ENCODE results near the gene DDX50.
"Not testable (repeated sequence)": the region's sequence is repeated elsewhere in the genome, so short reads cannot be mapped to it uniquely, and the experiment has no call there.

Gene DDX50

DNA sequence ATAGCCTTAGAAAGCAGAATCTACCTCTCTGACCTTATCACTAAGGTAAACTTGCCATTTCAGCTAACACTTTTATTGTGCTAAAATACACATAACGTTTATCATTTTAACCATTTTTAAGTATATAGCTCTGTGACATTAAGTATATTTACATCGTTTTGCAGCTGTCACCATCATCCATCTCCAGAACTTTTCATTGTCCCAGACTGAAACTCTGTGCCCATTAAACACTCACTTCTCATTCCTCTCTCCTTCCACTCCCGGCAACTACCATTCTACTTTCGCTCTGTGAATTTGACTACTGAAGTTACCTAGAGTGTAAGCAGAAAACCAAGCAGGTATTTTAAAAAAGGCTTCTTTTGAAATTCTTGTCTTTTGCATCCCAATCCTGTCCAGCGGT lies 1.3 kb downstream of the DDX50 start:
- DNase-seq (ENCODE audit: low read depth in 2 of 2) = no peak

GRCh38 chr10:68924593-68924992 lies 23.5 kb downstream of the DDX50 start:
- no peak for DNase-seq (ENCODE audit: low read depth in 2 of 2)

DNA sequence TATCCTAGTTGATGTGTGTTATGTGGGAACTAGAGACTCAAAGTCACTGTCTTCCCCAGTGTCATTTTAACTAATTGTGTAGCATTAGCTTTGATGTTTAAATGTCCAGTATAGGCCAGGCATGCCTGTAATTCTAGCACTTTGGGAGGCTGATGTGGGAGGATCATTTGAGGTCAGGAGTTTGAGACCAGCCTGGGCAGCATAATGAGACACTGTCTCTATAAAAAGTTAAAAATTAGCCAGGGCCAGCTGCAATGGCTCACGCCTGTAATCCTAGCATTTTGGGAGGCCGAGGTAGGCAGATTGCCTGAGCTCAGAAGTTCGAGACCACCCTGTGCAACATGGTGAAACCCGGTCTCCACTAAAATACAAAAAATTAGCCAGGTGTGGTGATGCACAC lies 24.4 kb downstream of the DDX50 start:
- DNase-seq (ENCODE audit: low read depth in 2 of 2) = no peak

GRCh38 chr10:68929157-68929556 lies 28.0 kb downstream of the DDX50 start:
- DNase-seq (ENCODE audit: low read depth in 2 of 2) = not testable (repeated sequence)

- DNase-seq (ENCODE audit: low read depth in 2 of 2) = not testable (repeated sequence)
Observed at GRCh38 chr10:68929888-68930287, 28.8 kb downstream of the DDX50 start.

DNA sequence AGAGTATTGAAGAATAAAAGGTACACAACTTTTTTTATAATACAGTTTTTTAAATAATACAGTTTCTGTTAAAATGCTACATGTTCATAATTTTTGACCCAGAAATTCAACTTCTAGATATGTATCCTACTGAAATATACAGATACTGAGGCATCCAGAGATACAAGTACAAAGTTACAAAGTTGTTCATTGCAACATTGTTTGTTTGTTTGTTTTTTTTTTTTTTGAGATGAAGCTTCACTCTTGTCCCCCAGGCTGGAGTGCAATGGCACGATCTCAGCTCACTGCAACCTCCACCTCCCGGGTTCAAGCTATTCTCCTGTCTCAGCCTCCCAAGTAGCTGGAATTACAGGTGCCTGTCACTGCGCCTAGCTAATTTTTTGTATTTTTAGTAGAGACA lies 31.7 kb downstream of the DDX50 start:
- not testable (repeated sequence) for DNase-seq (ENCODE audit: low read depth in 2 of 2)

DNA sequence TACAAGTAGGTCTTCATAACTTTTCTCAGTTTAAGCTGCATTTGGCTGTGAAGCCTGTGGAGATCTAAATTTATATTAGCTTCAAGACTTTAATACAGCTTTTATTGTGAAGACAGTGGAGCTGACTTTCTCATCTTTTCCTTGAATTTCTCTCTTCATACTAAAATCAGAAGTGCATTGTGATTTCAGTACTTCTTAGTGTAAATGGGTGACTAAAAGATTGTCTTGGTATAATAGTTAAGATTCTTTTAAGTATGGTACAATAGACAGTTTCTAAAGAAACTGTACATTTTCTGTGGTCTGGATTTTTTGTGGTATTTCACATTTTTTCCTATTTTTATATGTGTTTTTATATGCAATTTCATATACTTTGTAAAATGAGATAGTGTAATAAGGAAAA lies 33.9 kb downstream of the DDX50 start:
- DNase-seq (ENCODE audit: low read depth in 2 of 2) = no peak

DNA sequence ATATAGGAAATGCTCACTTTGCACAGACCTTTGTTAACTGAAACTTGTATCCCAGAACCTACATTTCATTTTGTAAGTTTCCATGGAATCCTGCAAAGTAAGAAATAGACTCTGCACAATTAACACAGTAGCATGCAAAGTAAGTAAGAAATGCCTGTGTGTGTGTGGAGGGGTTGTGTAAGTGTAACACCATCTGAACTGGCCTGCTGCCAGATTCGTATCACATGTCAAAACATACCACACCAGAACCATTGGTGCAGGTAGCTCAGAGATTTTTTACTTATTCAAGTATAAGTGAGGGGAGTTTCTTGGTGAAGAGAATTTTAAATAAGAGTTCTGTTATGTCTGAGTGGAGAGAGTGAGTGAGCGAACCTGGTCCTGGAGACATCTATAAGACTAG lies 37.0 kb downstream of the DDX50 start:
- no peak for DNase-seq (ENCODE audit: low read depth in 2 of 2)

GRCh38 chr10:68938884-68939283 lies 37.8 kb downstream of the DDX50 start:
- no peak for DNase-seq (ENCODE audit: low read depth in 2 of 2)

- not testable (repeated sequence) for DNase-seq (ENCODE audit: low read depth in 2 of 2)
Observed at GRCh38 chr10:68940917-68941316, 39.8 kb downstream of the DDX50 start.

- DNase-seq (ENCODE audit: low read depth in 2 of 2) = no peak
Observed at GRCh38 chr10:68950598-68950997, 49.5 kb downstream of the DDX50 start.

DNA sequence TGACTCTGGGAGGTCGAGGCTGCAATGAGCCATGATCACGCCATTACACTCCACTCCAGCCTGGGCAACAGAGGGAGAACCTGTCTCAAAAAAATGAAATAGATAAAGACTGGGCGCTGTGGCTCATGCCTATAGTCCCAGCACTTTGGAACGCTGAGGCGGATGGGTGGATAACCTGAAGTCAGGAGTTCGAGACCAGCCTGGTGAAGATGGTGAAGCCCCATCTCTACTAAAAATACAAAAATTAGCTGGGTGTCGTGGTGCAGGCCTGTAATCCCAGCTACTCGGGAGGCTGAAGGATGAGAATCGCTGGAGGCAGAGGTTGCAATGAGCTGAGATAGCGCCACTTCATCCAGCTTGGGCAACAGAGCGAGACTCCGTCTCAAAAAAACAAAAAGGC lies 53.8 kb downstream of the DDX50 start:
- DNase-seq (ENCODE audit: low read depth in 2 of 2) = no peak

- no peak for DNase-seq (ENCODE audit: low read depth in 2 of 2)
Observed at GRCh38 chr10:68955355-68955831, 54.3 kb downstream of the DDX50 start.

GRCh38 chr10:68955832-68956532 lies 54.9 kb downstream of the DDX50 start, which contains the start of gene DDX21:
Gene DDX21, plus strand, starts transcription at chr10:68956170. Its CDS starts 56 bp downstream, at chr10:68956226.
- peak; percentile 80 to 88 for DNase-seq (ENCODE audit: low read depth in 2 of 2)

DNA sequence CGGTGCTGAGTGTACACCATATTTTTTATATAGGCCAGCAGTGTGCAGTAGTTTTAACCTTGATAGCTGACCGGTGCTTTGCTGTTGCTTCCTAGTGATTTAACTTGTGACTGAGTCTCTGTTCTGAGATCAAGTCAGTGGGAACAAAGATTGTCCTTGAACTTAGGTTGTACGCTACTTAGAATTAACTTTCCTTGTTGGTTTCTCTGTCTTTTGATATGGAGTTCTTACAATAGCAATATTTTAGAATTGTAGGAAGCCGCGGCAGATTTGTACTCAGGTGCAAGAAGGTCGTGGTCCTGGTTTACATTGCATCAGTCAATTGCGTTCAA lies 56.1 kb downstream of the DDX50 start:
- DNase-seq (ENCODE audit: low read depth in 2 of 2) = no peak

- DNase-seq (ENCODE audit: low read depth in 2 of 2) = no peak
Observed at GRCh38 chr10:68957654-68958053, 56.5 kb downstream of the DDX50 start.

- no peak for DNase-seq (ENCODE audit: low read depth in 2 of 2)
Observed at GRCh38 chr10:68959695-68960527, 58.8 kb downstream of the DDX50 start.

- no peak for DNase-seq (ENCODE audit: low read depth in 2 of 2)
Observed at GRCh38 chr10:68963151-68963550, 62.0 kb downstream of the DDX50 start.

GRCh38 chr10:68973975-68974374 lies 72.9 kb downstream of the DDX50 start:
- DNase-seq (ENCODE audit: low read depth in 2 of 2) = no peak

DNA sequence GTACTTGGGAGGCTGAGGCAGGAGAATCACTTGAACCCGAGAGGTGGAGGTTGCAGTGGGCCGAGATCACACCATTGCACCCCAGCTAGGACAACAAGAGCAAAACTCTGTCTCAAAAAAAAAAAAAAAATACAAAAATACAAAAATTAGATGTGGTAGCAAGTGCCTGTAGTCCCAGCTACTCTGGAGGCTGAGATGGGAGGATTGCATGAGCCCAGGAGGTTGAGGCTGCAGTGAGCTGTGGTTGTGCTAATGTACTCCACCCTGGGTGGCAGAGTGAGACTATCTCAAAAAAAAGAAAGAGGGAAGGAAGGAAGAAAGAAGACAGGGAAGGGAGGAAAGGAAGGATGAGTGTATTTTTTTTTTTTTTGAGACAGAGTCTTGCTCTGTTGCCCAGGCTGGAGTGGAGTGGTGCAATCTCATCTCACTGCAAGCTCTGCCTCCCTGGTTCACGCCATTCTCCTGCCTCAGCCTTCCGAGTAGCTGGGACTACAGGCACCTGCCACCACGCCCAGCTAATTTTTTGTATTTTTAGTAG lies 74.9 kb downstream of the DDX50 start:
- DNase-seq (ENCODE audit: low read depth in 2 of 2) = not testable (repeated sequence)

DNA sequence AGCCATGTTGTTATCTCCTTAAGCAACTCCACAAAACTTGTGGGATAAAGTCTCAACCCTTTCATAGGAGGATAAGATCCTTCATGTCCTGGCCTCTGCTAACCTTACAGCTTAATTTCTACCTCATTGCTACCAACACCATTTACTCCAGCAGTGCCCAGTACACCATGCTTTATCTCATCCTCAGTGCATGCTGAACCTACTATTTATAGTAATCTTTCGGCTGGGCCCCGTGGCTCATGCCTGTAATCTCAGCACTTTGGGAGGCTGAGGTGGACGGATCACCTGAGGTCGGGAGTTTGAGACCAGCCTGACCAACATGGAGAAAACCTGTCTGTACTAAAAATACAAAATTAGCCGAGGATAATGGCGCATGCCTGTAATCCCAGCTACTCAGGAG lies 78.6 kb downstream of the DDX50 start:
- DNase-seq (ENCODE audit: low read depth in 2 of 2) = not testable (repeated sequence)

DNA sequence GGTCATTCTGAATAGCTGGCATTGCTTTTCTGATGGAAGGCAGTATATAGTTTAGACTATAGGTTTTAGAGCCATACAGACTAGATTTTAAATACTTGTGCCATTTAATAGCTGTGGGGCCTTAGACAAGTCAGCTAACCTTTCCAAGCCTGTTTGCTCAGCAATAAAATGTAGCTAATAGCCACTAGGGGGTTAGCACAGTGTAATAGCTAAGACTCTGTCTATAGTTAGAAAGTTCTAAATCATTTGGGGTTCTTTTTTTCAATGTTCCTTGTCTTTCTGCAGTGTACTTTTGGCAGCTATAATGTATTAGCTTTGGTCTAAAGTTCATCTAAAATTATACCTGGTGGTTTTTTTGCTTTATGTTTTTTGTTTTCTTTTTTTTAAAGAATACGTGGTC lies 80.0 kb downstream of the DDX50 start:
- DNase-seq (ENCODE audit: low read depth in 2 of 2) = no peak

DNA sequence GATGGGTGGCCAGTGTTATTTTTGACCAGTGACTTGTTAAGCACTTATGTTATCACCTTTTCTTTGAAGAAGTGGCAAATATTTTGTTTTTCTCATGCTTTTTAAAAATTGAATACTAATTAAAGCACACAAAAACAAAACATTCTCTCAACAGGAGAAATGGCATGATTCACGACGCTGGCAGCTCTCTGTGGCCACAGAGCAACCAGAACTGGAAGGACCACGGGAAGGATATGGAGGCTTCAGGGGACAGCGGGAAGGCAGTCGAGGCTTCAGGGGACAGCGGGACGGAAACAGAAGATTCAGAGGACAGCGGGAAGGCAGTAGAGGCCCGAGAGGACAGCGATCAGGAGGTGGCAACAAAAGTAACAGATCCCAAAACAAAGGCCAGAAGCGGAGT lies 81.3 kb downstream of the DDX50 start:
- no peak for DNase-seq (ENCODE audit: low read depth in 2 of 2)

Measured in activated CD8-positive, alpha-beta memory T cell treated with anti-CD3 and anti-CD28 coated beads for 4 hours (primary cell).